Measurements from ENCODE around the gene NFATC3.

The NFATC3 gene

DNA sequence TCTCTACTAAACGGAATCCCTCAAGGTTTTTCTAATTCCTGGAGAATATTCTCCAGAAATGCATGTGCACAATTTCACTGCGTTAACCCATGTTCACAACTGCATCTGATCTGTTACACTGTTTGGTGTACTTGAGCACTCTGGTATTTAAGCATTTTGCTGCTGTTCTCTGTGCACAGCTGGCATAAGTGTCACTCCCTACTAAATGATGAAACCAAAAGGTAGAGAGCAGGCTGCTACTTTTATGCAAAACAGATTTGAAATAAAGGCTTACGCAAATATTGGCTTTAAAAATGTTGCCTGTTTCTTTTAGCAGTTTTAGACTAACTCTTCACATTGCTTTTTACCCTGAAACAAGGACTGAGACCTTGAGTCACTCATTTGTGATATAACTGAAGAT is 109.1 kb downstream of the NFATC3 start:
- DNase-seq, result no peak

DNA sequence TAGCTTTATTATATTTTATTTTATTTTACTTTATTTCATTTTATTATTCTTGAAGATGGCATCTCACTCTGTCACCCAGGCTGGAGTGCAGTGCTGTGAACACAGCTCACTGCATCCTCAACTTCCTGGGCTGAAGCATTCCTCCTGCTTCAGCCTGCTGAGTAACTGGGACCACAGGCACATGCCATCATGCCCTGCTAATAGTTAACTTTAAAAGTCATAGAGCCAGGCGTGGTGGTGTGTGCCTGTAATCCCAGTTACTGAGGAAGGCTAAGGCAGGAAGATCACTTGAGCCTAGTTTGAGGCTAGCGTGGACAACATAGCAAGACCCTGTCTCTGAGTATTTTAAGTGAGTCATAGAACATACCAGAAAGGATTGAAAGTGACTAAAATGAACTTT is 112.1 kb downstream of the NFATC3 start:
- no peak for DNase-seq

DNA sequence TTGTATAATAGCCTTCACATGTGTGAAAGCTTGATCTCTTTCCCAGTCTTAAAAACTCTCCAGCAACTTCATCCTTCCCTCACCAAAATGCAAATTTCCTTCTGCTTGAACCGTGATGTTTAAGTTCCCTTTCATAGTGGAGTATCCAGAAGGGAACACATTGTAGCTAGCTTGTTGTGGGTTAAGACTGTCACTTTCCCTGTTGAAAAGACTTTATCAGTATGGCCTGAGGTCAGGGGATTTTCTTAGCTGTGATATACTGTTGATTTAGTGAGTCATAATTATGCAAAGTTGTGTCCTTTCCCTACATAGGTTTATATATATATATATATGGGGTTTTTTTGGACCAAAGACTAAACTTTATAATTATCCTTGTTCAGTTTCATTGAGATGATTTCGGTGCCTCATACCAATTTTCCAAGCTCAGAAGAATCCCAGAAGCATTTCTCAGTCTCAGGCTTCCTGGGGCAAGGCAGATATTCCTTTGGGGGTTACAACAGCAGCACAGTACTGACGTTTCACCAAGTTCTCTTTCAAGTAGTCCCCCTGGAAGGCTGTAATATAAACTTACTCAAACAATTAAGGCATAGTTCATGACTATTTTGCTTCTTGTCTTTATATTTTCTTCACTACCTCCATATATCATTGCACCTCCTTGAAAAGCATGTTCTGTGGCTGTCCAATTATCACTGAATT is 115.1 kb downstream of the NFATC3 start:
- no peak for DNase-seq

DNA sequence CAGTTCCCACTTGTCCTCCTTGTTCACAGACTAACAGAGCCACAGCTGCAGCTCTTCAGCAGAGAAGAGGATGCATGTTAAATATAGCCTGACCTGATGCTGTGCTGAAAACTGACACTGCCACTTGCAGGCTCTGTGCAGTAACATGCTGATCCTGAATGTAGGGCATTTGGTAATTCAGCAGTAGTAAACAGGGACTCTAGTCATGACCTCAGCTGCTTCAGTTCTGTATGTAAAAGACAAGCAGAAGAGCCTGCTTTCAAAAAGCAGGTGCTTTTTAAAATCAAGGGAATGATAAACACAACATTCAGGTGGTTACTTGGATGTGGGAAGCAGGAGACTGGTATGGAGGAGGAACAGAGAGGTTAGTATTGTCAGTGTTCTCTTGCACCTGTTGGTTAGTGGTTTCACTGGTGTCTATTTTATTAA is 116.9 kb downstream of the NFATC3 start:
- no peak for DNase-seq

DNA sequence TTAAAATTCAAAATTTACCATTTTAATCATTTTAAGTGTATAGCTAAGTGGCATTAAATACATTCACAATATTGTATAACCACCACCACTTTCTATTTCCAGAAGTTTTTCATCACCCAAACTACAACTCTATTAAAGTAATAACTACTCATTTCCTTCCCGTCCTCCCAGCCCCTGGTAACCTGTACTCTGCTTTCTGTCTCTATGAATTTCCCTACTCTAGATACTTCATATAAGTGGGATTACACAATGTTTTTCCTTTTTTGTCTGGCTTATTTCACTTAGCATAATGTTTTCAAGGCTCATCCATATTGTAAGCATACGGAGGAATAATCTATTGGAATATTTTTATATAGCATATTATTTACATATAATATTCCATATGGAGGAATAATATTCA is 121.1 kb downstream of the NFATC3 start:
- DNase-seq, result no peak

DNA sequence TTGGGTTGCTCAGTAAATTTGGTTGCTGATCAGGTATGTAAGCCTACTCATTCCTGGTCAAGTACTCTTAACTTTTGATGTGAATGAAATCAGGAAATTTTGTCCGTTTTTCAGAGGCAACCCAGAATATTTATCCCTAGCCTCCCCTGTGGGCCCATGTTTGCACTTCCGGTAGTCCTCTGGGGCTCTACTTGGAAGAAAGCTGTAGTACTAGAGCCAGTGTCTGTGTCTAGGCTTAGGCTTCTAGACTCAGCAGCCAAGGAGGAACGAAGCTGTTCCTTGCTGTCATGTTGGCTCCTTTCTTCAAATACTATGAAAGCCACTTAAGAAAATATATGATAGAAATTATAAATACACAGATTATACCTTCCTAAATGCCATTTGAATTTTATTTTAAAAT is 129.6 kb downstream of the NFATC3 start:
- DNase-seq, result no peak

DNA sequence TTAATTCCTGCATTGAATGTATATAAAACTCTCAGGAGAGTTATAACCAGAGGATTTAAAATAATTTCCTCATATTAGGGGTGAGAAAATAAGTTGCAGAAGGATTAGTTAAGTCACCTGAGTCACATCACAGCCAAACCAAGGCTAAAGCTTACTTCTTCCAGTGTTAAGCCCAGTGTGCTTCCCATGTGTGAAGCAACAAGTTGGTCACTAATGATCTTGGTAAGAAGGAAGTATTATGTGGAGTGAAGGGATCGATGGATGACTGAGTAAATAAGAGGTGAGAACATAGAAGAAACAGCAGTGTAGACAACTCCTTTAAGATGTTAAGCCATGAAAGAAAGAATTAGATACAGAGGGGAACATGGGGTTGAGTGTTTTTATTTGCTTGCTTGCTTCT is 130.1 kb downstream of the NFATC3 start:
- DNase-seq, result no peak

DNA sequence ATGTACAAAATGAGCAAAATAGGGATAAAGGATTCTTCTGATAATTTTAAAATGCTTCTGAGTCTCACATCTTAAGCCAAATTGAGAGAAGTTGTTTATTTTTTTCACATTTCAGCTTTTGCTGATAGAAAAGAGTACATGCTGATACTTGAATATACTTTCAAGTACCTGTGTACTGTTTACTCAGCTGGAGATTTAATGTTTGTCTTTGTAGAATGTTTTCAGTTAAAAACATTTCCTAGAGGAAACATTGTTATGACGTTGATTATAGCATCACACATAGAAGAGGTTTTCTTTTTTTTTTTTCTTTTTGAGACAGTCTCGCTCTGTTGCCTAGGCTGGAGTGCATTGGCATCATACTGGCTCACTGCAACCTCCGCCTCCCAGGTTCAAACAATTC is 131.1 kb downstream of the NFATC3 start:
- DNase-seq, result no peak

DNA sequence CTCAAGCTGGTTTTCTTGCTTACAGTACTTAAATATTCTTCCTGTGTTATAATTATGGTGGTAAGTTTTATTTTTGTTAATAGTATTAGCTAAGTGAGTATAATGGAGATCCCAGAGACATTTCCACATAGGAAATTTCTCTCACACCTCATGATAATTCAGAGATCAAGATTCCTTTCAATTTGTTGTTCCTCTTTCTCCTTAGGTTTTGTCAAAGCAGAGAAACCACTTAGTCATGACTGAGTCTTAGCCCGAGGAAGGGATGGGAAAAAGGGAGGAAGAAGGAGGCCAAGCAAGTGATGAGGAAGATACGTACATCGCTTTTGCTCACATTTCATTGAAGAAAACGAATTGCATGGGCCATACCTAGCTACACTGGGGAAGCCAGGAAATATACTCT is 132.3 kb downstream of the NFATC3 start:
- DNase-seq, result no peak

DNA sequence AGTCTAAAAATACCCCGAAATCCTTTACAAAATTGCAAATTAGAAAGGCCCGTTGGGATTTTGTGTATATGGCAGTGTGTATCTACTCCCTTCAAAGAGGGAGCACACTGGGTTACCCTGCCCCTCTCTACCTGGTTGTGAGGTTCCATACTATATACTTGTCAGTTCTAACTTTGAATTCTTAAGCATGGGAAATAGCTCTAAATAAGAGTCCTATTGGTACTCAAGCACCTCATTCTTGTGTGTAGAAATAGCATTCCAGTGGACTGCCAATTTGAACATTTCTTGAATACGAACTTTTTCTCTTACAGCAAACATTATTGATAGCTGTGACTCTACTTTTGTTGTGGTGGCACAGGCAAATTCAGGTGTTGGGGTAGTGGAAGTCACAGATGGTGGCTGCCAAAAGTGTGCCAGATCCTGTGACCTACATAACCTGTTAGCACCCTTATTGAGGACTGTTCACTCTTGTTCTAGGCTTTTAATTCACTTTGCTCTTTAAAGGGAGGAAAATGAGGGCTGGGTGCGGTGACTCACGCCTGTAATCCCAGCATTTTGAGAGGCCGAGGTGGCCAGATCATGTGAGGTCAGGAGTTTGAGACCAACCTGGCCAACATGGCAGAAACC is 134.7 kb downstream of the NFATC3 start:
- DNase-seq, result no peak

DNA sequence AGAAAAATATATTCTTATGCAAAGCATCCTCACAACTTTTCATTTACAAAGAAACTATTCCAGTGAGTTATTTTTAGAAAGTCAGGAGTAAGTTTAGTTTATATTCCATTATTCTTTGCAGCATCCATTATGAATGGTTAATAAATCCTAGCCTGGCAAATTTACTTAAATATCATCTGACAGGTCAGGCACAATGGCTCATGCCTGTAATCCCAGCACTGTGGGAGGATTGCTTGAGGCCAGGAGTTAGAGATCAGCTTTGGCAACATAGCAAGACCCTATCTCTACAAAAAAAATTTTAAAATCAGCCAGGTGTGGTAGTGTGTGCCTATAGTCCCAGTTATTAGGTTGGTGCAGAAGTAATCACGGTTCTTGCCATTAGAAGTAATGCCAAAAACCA is 137.9 kb downstream of the NFATC3 start:
- no peak for DNase-seq

DNA sequence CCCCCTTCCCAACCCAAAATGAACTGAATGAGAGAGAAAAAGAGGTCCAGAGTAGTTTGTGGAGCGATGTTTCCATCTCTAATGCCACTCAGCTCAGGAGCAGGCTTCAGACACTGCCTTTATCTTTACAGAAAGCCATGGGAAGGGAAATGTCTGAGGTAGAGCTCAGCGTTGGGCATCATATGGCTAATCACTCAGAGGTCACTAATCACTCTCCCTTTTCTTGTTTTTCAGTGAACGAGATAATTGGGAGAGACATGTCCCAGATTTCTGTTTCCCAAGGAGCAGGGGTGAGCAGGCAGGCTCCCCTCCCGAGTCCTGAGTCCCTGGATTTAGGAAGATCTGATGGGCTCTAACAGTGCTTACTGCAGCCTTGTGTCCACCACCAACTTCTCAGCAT is 140.9 kb downstream of the NFATC3 start:
- no peak for DNase-seq

DNA sequence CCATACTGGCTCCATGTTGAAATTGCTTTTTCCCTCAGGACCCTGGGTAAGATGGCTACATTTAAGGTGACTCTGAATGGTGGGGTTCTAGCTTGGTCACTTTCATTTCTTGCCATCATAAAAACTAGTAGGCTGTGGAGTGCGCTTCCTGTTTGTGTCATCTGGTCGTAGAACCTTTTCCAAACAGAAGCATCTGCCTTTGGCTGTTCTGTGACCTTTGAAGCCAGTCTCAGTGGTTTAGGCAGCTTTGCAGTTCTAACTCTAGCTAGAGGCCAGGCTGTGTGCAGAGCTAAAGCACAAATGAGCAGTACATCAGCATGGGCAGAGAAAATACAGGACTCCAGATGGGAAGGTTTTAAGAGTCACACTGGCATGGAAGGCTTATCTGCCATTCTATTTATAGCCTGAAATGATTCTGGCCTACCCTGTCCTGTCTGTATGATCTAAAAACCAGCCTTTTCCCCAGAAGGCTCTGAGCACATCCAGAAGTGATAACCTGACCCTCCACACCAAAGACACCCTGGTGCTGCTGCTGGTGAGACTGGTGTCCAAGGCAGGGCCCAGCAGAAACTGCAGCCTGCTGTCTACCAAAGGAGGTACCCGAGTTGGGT is 142.1 kb downstream of the NFATC3 start:
- no peak for DNase-seq

DNA sequence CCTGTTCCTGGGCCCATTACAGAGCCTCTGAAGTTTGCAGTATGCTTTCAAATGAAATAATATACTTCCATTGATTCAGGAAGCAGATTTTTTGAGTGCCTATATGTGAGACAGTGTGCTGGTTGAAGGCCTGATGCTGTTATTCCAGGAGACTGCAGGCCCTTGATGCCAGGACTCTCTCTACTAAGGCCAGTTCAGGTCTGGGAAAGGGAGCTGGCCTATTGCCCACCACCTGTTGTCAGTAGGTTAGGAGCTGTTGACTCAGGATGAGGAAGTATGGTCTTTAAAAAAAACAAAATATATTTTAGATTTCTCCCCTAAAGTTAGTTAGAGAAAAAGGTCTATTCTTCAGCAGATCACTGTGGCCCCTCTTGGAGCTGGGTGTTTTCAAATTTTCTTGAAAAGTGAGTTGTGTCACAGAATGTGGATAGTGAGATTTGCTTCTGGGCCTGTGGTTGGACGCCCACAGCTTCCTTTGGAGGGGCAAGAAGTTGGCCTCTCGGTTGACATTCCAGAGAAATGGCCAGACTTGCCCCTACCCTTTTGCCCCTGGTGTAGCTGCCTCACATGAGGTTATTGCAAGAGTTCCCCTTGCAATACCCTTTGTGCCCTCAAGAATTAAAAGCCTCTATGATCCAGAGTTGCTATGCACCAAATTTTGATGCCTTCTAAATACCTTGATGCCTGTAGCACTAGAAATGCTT is 142.8 kb downstream of the NFATC3 start:
- DNase-seq, result no peak

DNA sequence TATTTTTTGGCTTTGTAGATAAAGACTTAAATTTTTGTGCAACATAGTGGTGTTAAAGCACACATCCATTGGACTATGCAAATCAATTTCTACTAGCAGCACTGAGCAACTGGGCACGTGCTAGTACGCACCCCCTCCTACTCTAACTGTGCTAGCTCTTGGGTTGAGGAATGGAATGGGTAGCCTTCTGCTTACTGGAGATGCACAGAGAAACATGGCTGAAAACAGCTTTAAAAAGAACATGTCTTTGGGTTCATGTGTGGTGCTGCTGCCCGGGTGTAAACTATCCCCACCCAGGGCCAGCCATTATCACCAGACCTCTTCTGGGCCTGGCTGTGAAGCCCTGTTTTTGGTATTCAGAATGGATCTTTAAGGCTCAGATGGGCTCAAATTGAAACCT is 143.5 kb downstream of the NFATC3 start:
- no peak for DNase-seq

DNA sequence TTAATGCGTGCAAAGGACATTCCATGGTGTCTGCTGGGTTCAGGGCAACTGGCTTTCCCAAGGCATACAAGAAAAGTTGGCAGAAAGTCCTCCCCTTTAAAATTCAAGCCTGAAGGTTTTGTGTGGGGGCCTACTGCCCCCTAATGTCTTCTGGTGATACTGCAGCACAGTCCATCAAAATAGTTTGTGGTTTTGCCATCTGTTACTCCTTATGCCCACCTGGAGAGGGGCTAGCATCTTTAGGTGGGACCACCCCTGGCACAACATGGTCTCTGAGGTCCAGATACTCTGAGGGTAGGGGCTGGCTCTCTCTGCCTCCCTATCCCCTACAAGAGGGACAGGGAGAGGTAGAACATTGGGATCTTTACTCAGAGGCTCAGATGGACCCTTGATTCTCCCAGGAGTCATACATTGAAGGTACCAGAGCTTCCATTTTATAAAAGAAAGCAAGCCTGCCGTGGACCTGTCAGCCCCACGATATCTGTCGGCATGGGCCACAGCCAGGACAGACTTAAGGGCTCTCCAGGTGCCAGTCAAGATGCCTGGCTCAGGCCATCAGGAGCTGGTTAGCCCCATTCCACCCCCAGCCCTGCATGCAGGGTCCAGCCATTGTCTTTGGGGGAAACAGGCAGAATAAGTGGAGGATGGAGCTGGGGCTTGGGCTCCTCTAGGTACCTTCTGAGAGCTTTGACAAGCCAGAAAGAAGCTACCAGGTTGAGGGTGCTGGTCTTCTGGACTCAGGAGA is 144.4 kb downstream of the NFATC3 start:
- DNase-seq, result no peak

DNA sequence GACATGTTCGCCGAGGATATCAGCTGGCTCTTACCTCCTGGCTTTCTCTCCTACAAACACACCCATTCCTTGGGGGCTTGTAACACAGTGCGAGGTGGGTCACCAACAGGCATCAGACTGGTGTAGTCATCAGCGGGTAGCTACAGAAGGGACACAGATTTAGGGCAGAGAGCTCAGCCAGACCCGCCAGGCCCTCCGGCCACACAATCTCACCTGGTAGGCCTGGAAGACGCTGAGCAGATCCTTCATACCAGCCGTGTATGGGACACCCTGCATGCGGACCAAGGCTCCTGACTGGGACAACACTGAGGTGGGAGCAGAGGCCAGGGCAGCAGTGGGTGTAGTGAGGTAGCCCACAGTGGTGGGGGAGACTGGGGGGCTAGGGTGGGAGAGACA is 145.0 kb downstream of the NFATC3 start:
- no peak for DNase-seq

DNA sequence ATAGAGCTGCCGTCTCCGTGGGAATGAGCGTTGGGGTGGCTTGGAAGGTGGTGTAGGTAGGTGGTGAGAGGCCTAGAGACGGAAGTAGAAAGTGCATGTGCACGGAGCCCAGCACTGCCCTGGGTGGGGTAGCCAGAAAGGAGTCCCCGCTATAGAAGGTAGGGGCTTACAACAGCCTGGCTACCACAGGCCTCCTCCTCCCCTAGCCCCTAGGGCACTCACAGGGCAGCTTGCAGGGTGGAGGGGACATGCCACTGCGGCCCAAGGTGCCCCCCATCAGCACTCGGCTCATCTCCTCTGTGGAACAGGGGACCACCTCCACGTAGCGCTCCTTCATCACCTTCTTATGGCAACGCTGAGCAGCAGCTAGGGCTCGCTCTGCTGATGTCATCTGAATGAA is 145.8 kb downstream of the NFATC3 start:
- DNase-seq, result no peak

DNA sequence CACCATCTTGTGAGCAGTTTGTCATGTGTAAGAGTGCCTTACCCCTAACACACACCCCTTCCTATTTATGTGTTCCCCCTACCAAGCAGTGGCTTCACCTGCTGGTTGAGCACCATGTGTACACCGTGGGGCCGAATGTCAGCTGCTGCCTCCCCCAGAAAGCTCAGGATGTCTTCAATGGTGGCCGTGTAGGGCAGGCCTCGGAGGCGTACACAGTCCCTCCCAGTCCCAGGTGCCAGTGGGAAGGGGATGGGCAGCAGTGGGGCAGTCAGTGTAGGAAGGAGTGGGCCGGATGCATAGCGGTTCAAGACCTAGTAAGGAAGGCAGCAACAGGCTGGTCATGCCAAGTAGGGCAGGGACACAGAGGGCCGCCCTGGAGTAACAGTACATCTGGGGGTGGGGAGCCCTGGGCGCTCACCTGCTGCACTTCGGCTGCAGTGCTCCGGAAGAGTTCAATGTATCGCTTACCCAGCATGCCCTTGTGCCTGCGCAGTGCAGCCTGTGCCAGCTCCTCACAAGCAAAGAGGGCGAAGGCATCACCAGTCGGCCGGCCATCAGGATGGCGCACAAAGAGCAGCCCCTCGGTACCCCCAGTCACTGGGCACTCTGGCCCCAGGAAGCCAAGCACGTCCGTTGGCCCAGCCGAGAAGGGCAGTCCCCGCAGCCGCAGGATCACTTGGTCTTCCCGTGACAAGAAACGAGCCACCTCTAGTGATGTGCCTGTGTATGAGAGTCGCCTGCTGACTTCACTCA is 146.4 kb downstream of the NFATC3 start:
- DNase-seq, result no peak

DNA sequence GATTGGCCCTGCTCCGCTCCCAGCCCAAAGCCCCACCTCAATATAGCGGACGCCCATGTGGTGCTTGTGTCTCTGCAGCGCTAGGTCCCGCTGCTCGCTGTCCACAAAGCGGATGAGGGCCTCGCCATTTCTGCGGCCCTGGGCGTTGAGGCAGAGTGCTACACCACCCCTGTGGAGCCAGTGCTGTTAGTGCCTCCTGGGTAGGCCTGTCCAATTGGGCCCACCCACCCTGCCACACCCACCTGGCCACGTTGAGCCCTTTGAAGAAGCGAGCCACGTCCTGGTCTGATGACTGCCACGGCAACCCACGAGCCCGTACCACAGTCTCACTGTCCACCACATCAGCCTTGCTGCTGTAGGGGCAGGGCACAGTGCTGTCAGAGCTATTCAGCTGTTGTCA is 147.2 kb downstream of the NFATC3 start:
- DNase-seq, result no peak

DNA sequence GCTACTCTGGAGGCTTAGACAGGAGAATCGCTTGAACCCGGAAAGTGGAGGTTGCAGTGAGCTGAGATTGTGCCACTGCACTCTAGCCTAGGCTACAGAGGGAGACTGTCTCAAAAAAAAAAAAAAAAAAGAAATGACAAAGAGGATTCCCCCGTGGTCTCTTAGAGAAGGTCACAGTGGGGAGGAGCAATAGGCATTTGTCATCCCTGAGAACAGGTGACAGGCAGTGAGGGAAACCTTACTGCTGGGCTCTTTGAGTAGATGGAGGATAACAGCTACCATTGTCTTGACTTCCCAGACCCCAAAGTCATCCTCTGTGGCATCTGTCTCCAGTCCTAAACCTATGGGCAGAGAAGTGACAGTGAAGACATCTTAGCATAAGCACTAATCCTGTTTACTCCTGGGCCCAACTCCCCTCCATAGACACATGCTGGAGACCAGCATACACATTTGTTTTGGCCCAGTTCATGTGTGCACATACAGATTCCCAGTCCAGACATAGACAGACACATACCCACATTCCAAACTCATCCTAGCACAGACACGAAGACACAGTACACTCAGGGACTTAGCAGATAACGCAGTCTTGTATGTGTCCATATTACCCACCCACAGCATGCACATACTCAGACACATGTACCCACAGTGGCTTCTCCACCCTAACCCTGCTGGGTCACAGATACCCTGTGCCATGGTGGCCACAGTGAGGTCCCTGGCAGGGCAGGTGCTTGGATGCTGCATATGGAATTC is 148.1 kb downstream of the NFATC3 start:
- no peak for DNase-seq

DNA sequence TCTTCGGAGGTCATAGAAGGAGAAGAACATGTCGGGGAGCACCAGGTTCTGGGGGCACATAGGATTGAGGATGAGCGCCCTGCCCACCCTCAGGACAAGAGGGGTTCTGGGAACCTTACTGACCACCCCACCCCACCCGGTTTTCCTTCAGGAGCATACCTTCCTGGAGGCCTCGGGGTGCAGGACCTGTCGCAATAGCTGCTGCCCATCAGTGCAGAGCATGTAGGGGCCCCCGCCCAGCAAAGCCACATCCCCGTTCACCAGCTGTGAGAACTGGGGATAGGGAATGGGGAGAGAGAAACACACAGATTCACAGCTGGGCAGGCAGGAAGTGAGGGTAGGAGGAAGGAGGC is 148.6 kb downstream of the NFATC3 start:
- no peak for DNase-seq
